Gastrocnemius medialis (tissue), 4 donors: ENCODE data around the gene ILK. TPM values are rescaled to one million over a fixed set of nuclear protein-coding genes. Genes with fewer than 3 reads are reported as not detected.

Experiments used
- ATAC-seq, 2 donors: fragments of 150-250 bp; one replicate each; pipeline ENCODE4 v1.9.1; 2016
- DNase-seq, 2 donors: peaks; one replicate each; pipeline ENCODE4 v3.0.0-alpha.2; 2019
- H3K27ac ChIP-seq, 4 donors: fragments of 200-600 bp; sonication (generic); 1 replicate in 1 of 4; 2 replicates in 3 of 4; pipeline ENCODE4 v1.5.1; 2016 to 2018; ENCODE audit warnings: mild to moderate bottlenecking in 2 of 4, moderate library complexity in 1 of 4
- H3K27me3 ChIP-seq, 3 donors: fragments of 200-600 bp; sonication (generic) in 2 of 3; 1 replicate in 1 of 3; 2 replicates in 2 of 3; pipeline versions ENCODE4 v1.5.1 to v1.6.0; 2016 to 2019; ENCODE audit warnings: mild to moderate bottlenecking in 1 of 3, moderate library complexity in 1 of 3
- H3K36me3 ChIP-seq, 2 donors: fragments of 200-600 bp; sonication (generic) in 1 of 2; one replicate each; pipeline ENCODE4 v1.5.1; 2017 to 2018
- H3K4me1 ChIP-seq, 2 donors: fragments of 200-600 bp; sonication (generic) in 1 of 2; one replicate each; pipeline ENCODE4 v1.5.1; 2016 to 2017; ENCODE audit warnings: mild to moderate bottlenecking in 2 of 2
- H3K4me3 ChIP-seq, 4 donors: fragments of 200-600 bp; sonication (generic) in 3 of 4; 1 replicate in 1 of 4; 2 replicates in 3 of 4; pipeline ENCODE4 v1.5.1; 2016 to 2019; ENCODE audit warnings: mild to moderate bottlenecking in 2 of 4
- H3K9me3 ChIP-seq, 3 donors: fragments of 200-600 bp; sonication (generic) in 2 of 3; 1 replicate in 1 of 3; 2 replicates in 2 of 3; pipeline ENCODE4 v1.5.1; 2016 to 2019
- CTCF ChIP-seq, 5 experiments: fragments of 450-650 bp in 3 of 5; fragments of 200-600 bp in 2 of 5; sonication (generic) in 2 of 5; IDR thresholded peaks in 4 of 5; conservative IDR thresholded peaks in 1 of 5; 1 replicate in 4 of 5; 2 replicates in 1 of 5; pipeline ENCODE4 v1.5.1; 2016 to 2019; ENCODE audit warnings: antibody characterized with exemption in 5 of 5, mild to moderate bottlenecking in 3 of 5, moderate library complexity in 3 of 5
- POLR2A ChIP-seq, 2 donors: fragments of 450-650 bp; IDR thresholded peaks; one replicate each; pipeline ENCODE4 v1.6.1; 2017; ENCODE audit warnings: antibody characterized with exemption in 2 of 2, mild to moderate bottlenecking in 2 of 2, moderate library complexity in 2 of 2
- in situ Hi-C, 4 donors: fragments of 200-750 bp; cut with MboI; loops; one replicate each; pipeline versions ENCODE4 v1.15.0 to v1.8.0; 2017; ENCODE audit warnings: low sequenced_read_pairs in 4 of 4
- intact Hi-C: fragments of 100-400 bp; cut with DNase I; formaldehyde crosslinking; loops from one replicate; pipeline ENCODE4 v1.15.1; 2023; ENCODE audit warnings: low total_unique reads
- total RNA-seq, 4 donors: library from RNA; depleted of rRNA; stranded (reverse); fragments of >200 nt; gene quantifications; one replicate each; pipeline versions ENCODE4 v1.1.0 to v1.2.3, GENCODE V29; 2016

Gene ILK
- total RNA-seq, 4 donors from 2014 or later: 48.3 to 113 (median 70.5) TPM

GRCh38 chr11:6596239-6596877 lies 7.2 kb upstream of the ILK start:
- intact Hi-C loops: no loop called here
- H3K27ac ChIP-seq: peak overlapping the region; percentile 31 to 55 (median 38)
- ATAC-seq: peak; percentile 24 to 32

GRCh38 chr11:6598555-6598954 lies 5.0 kb upstream of the ILK start:
- DNase-seq (no peak), ATAC-seq (no peak)
- Histone ChIP-seq H3K9me3 (no peaks in the 10 kb centered on the region), H3K36me3 (peaks cover 0 to 57% of the 10 kb centered on the region in 2 donors), H3K27me3 (no peaks in the 10 kb centered on the region), H3K27ac (no peak overlapping the region), H3K4me1 (peaks cover 17 to 33% of the 10 kb centered on the region in 2 donors), H3K4me3 (no peak overlapping the region)
- in situ Hi-C loops: no loop called here
- intact Hi-C loops: no loop called here
- TF ChIP-seq CTCF (IDR thresholded peaks at IDR 0.05 in 4 of 5, conservative IDR thresholded peaks at IDR 0.05 in 1 of 5) (no peak), POLR2A (IDR thresholded peaks at IDR 0.05) (no peak)

More at GRCh38 chr11:6596239-6596877, 7.2 kb upstream of the ILK start:
- H3K36me3 ChIP-seq: peaks cover 0 to 58% of the 10 kb centered on the region in 2 donors
- TF ChIP-seq CTCF (IDR thresholded peaks at IDR 0.05 in 4 of 5, conservative IDR thresholded peaks at IDR 0.05 in 1 of 5) (no peak), POLR2A (IDR thresholded peaks at IDR 0.05) (no peak)
- H3K4me3 ChIP-seq: no peak overlapping the region
- H3K4me1 ChIP-seq: peaks cover 4 to 18% of the 10 kb centered on the region in 2 donors
- no peaks in the 10 kb centered on the region for H3K27me3 ChIP-seq
- H3K9me3 ChIP-seq: no peaks in the 10 kb centered on the region
- in situ Hi-C loops: no loop called here
- no peak for DNase-seq

- Histone ChIP-seq H3K27ac (no peak overlapping the region), H3K27me3 (no peaks in the 10 kb centered on the region), H3K36me3 (peaks cover 0 to 52% of the 10 kb centered on the region in 2 donors), H3K4me3 (no peak overlapping the region), H3K4me1 (peaks cover 20 to 30% of the 10 kb centered on the region in 2 donors), H3K9me3 (no peaks in the 10 kb centered on the region)
- ATAC-seq (no peak), DNase-seq (no peak)
- TF ChIP-seq POLR2A (IDR thresholded peaks at IDR 0.05) (no peak), CTCF (IDR thresholded peaks at IDR 0.05 in 4 of 5, conservative IDR thresholded peaks at IDR 0.05 in 1 of 5) (no peak)
- intact Hi-C loops (no loop called here), in situ Hi-C loops (no loop called here)
Observed at GRCh38 chr11:6599449-6599848, 4.1 kb upstream of the ILK start.

- H3K4me3 ChIP-seq: no peak overlapping the region
- H3K4me1 ChIP-seq: peaks cover 25 to 35% of the 10 kb centered on the region in 2 donors
- DNase-seq (no peak), ATAC-seq (no peak)
- H3K27ac ChIP-seq: no peak overlapping the region
- intact Hi-C loops (loop anchor here (5.0 to 10.0 kb wide), 3 partner anchors 118 to 365 kb away; partner anchors contain the start of genes ARFIP2, CNGA4, FHIP1B and SMPD1), in situ Hi-C loops (loop anchor here in 2 of 4 donors (5.0 to 10.0 kb wide), 3 partner anchors 82 to 125 kb away; partner anchors contain the start of genes MRPL17 (in 2 of the 2) and TRIM3 (in 1 of the 2))
- H3K9me3 ChIP-seq: no peaks in the 10 kb centered on the region
- peaks cover 0 to 50% of the 10 kb centered on the region in 2 donors for H3K36me3 ChIP-seq
- TF ChIP-seq POLR2A (IDR thresholded peaks at IDR 0.05) (no peak), CTCF (IDR thresholded peaks at IDR 0.05 in 4 of 5, conservative IDR thresholded peaks at IDR 0.05 in 1 of 5) (no peak)
- H3K27me3 ChIP-seq: no peaks in the 10 kb centered on the region
Observed at GRCh38 chr11:6599881-6600390, 3.6 kb upstream of the ILK start.
